HG03571 (cell line): ENCODE data around the gene GAS2L2.
"Not testable (repeated sequence)": the region's sequence is repeated elsewhere in the genome, so short reads cannot be mapped to it uniquely, and the experiment has no call there.

Experiments used
- ATAC-seq: cut with Tn5 transposase; IDR thresholded peaks from one replicate; pipeline ENCODE4 v1.9.1; 2021; ENCODE audit not compliant: unreplicated experiment

GAS2L2 gene

GRCh38 chr17:35730400-35731005 lies 22.5 kb downstream of the GAS2L2 start:
- ATAC-seq, result no peak

GRCh38 chr17:35729405-35729833 lies 23.6 kb downstream of the GAS2L2 start:
- ATAC-seq, result no peak

- ATAC-seq, result no peak
These were observed 24.5 kb downstream of the GAS2L2 start for GRCh38 chr17:35728551-35728950.

- no peak for ATAC-seq
These were observed 25.4 kb downstream of the GAS2L2 start for GRCh38 chr17:35727635-35728034.

- no peak for ATAC-seq
These were observed 26.0 kb downstream of the GAS2L2 start for GRCh38 chr17:35726953-35727460.

GRCh38 chr17:35726127-35726952 lies 26.7 kb downstream of the GAS2L2 start:
- ATAC-seq, result no peak

GRCh38 chr17:35725802-35726126 lies 27.3 kb downstream of the GAS2L2 start:
- ATAC-seq, result no peak

- no peak for ATAC-seq
These were observed 28.0 kb downstream of the GAS2L2 start for GRCh38 chr17:35725058-35725457.

GRCh38 chr17:35723735-35724134 lies 29.3 kb downstream of the GAS2L2 start:
- ATAC-seq, result no peak

- ATAC-seq, result no peak
These were observed 35.6 kb downstream of the GAS2L2 start for GRCh38 chr17:35717475-35717874.

- ATAC-seq, result no peak
These were observed 36.1 kb downstream of the GAS2L2 start for GRCh38 chr17:35716897-35717465.

GRCh38 chr17:35716173-35716572 lies 36.9 kb downstream of the GAS2L2 start:
- ATAC-seq, result no peak

- no peak for ATAC-seq
These were observed 37.6 kb downstream of the GAS2L2 start for GRCh38 chr17:35715416-35715815.

- ATAC-seq, result no peak
These were observed 38.1 kb downstream of the GAS2L2 start for GRCh38 chr17:35714988-35715387.

- ATAC-seq, result no peak
These were observed 39.8 kb downstream of the GAS2L2 start for GRCh38 chr17:35713069-35713728.

- no peak for ATAC-seq
These were observed 42.1 kb downstream of the GAS2L2 start for GRCh38 chr17:35710950-35711349.

- no peak for ATAC-seq
These were observed 43.2 kb downstream of the GAS2L2 start for GRCh38 chr17:35709874-35710273.

- no peak for ATAC-seq
These were observed 44.1 kb downstream of the GAS2L2 start for GRCh38 chr17:35708951-35709350.

GRCh38 chr17:35708149-35708548 lies 44.9 kb downstream of the GAS2L2 start:
- no peak for ATAC-seq

- no peak for ATAC-seq
These were observed 47.3 kb downstream of the GAS2L2 start for GRCh38 chr17:35705705-35706104.

- ATAC-seq, result no peak
These were observed 47.8 kb downstream of the GAS2L2 start for GRCh38 chr17:35705230-35705629.

- ATAC-seq, result not testable (repeated sequence)
These were observed 49.7 kb downstream of the GAS2L2 start for GRCh38 chr17:35703308-35703707.
